CD4-positive, alpha-beta T cell treated with Interleukin-4 for 1 hour (primary cell): Measurements from ENCODE around the gene GAL3ST3.
A peak's percentile ranks its signal among the peaks of the same experiment; 100 is the strongest.

Experiments used
- DNase-seq, 2 donors: peaks; one replicate each; pipeline ENCODE4 v3.0.0-alpha.2; 2020 to 2022

The GAL3ST3 gene

GRCh38 chr11:66068923-66069714 lies 20.2 kb upstream of the GAL3ST3 start:
- DNase-seq, result peak; percentile 53 to 70

- DNase-seq, result peak; percentile 79 to 81
These were observed 19.3 kb upstream of the GAL3ST3 start for GRCh38 chr11:66068154-66068821.

GRCh38 chr11:66067640-66068039 lies 18.7 kb upstream of the GAL3ST3 start:
- no peak for DNase-seq

DNA sequence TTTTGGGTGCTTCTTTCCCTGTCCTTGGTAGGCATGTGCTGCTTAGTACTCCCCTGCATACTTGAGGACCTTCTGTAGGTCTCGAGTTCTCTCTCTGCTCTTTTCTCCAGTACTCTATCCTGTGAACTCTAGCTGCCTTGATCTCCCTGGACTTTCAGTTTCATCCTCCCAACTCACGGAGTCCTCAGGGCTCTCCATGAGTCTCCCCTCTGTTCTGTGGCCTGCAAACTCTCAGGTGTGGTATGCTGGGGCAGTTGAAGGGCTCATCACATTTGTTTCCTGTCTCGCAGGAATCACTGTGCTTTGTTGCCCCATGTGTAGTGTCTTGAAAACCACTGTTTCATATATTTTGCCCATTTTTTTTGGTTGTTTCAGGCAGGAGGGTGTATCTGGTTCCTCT lies 17.8 kb upstream of the GAL3ST3 start:
- no peak for DNase-seq

DNA sequence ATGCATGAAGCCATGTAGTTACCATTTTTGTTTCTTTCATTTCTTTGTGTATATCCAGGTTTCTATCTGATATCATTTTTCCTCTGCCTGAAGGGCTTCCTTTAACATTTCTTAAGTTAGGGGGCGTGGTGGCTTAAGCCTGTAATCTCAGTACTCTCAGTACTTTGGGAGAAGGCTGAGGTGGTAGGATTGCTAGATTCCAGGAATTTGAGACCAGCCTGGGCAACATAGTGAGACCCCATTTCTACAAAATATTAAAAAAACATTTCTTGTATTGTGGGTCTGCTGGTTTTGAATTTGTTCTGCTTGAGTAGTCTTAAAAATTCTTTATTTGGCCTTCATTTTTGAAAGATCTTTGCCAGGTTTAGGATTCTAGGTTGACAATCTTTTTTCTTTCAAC lies 15.6 kb upstream of the GAL3ST3 start:
- DNase-seq, result no peak

- DNase-seq, result no peak
These were observed 14.9 kb upstream of the GAL3ST3 start for GRCh38 chr11:66063900-66064299.

DNA sequence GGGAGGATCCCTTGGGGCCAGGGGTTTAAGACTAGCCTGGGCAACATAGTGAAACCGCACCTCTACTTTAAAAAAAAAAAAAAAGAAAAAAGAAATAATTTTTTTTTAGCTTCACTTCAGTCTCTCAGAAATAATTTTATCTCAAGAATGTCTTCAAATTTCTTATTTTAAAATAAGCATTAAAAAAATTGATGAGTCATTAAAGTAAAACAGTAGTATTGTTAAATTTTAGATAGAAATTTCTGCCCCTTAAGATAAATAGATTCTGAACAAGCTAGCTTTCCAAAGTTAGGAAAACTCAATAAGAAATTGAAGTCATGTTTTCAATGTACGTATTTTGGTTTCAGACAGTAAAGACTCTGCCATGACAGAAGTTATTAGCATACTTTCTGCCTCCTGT lies 13.4 kb upstream of the GAL3ST3 start:
- no peak for DNase-seq

DNA sequence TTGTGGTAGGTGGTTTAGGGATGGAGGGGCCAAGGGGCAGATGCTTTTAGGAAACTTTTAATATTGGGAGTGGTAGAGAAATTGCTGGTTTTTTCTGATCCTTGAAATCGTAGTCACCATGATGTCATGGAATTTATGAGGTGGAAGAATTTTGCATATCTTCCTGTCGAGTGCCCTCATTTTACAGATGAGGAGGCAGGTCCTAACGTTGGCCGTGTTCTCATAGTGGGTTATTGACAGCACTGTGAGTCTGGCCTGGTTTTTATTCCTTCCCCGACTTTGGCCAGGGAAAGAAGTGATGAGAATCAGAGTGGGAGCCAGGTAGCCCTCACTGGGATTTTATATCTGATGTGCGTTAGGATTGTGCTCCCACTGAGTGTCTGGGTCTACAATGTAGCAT lies 12.3 kb upstream of the GAL3ST3 start:
- DNase-seq, result no peak

GRCh38 chr11:66059966-66060680 lies 11.2 kb upstream of the GAL3ST3 start:
- no peak for DNase-seq

GRCh38 chr11:66056501-66056900 lies 7.5 kb upstream of the GAL3ST3 start:
- no peak for DNase-seq

DNA sequence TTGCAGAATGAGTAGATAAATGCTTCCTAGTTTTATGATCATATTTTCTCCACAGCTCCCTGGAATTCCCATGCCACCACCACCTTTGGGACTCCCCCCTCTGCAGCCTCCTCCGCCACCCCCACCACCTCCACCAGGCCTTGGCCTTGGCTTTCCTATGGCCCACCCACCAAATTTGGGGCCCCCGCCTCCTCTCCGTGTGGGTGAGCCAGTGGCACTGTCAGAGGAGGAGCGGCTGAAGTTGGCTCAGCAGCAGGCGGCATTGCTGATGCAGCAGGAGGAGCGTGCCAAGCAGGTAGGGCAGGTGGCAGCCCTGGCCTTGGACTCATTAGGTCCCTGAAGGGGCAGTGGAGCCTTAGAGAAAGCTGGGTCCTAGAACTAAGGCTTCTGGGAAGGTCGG lies 6.1 kb upstream of the GAL3ST3 start:
- DNase-seq, result no peak

DNA sequence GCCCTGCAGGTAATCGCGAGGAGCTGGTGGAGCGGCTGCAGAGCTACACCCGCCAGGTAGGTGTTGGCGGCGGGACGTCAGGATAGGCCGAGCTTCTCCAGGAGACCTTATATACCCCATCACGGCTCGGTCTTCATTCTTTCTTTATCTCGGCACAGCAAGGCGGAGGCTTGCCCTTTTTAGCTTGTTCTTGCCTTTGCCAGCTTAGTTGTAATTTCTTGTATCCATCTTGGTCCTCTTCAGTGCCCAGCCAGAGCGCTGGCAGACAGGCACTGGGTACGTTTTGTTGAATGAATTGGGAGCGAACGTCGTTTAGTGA lies 3.7 kb upstream of the GAL3ST3 start:
- DNase-seq, result no peak

- peak; percentile 97 to 98 for DNase-seq
These were observed 3.1 kb upstream of the GAL3ST3 start, which contains the start of gene SF3B2 for GRCh38 chr11:66051766-66052663. Gene SF3B2 (plus strand): TSS chr11:66052364. CDS start chr11:66052385, 21 bp downstream.

DNA sequence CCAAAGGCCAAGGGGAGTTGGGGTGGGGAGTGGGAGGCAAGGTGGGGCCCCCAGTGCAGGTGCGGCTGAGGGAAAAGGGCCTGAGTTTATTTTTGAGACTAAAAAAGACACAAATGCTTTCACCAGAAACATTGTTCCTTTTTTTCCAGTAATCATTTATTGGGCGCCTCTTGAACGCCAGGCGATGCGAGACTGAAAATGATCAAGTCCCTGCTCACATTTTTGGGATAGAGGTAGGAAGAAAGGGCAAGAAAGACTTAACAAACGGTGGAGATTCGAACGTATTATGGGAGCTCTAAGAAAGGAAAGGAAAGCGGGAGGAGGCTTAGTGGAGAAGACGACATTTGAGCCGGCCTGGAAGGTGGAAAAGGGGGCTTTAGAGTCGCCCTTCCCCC lies 2.4 kb upstream of the GAL3ST3 start:
- DNase-seq, result no peak

- no peak for DNase-seq
These were observed 1.7 kb upstream of the GAL3ST3 start for GRCh38 chr11:66050581-66051231.

- no peak for DNase-seq
These were observed 1.2 kb downstream of the GAL3ST3 start for GRCh38 chr11:66047541-66048365.

DNA sequence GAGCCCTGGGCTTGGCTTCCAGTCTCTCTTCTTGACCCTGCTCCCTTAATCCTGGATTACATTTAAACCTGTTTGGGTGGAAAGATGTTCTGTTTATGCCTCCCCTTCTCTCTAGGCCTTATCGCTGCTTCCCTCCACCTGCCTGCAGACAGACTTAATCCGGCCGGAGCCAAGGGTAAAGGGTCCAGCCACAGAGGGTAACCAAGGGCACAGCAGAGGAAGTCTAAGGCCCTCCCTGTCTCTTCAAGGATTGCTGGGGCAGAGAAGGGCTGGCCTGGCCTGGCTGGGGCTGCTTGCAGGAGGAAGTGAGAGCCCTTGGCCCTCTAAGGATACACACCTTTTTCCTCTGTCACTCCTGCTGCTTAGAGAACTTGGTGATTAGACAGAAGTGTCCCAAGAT lies 2.1 kb downstream of the GAL3ST3 start:
- no peak for DNase-seq

- peak; percentile 82 to 85 for DNase-seq
These were observed 3.8 kb downstream of the GAL3ST3 start for GRCh38 chr11:66045177-66045639.

- peak in 1 of 2 donors; percentile 23 for DNase-seq
These were observed 4.2 kb downstream of the GAL3ST3 start for GRCh38 chr11:66044757-66045156.

- DNase-seq, result no peak
These were observed 5.7 kb downstream of the GAL3ST3 start for GRCh38 chr11:66042996-66043906.
